Ascending aorta (tissue), 2 donors: ENCODE data around the gene APOA1. TPM values are rescaled to one million over a fixed set of nuclear protein-coding genes. Genes with fewer than 3 reads are reported as not detected.

Source experiments
- DNase-seq, 2 donors: peaks; one replicate each; pipeline ENCODE4 v3.0.0-alpha.2; 2019; ENCODE audit warnings: low spot score in 2 of 2
- H3K27ac ChIP-seq, 2 donors: fragments of 200-600 bp; sonication (generic); one replicate each; pipeline ENCODE4 v1.5.1; 2016 to 2017; ENCODE audit warnings: mild to moderate bottlenecking in 1 of 2
- H3K27me3 ChIP-seq: fragments of 200-600 bp; sonication (generic); one replicate; pipeline ENCODE4 v1.5.1; 2017
- H3K36me3 ChIP-seq, 2 donors: fragments of 200-600 bp; sonication (generic); one replicate each; pipeline ENCODE4 v1.5.1; 2016
- H3K4me1 ChIP-seq, 2 donors: fragments of 200-600 bp; sonication (generic); one replicate each; pipeline ENCODE4 v1.5.1; 2016 to 2017; ENCODE audit warnings: mild to moderate bottlenecking in 1 of 2
- H3K4me3 ChIP-seq, 2 donors: fragments of 200-600 bp; sonication (generic); one replicate each; pipeline ENCODE4 v1.5.1; 2016 to 2017; ENCODE audit warnings: mild to moderate bottlenecking in 1 of 2
- H3K9me3 ChIP-seq, 2 donors: fragments of 200-600 bp; sonication (generic); one replicate each; pipeline ENCODE4 v1.5.1; 2016
- CTCF ChIP-seq, 3 experiments: fragments of 200-600 bp in 2 of 3; fragments of 450-650 bp in 1 of 3; sonication (generic) in 2 of 3; IDR thresholded peaks; one replicate each; pipeline ENCODE4 v1.5.1; 2016 to 2019; ENCODE audit warnings: antibody characterized with exemption in 3 of 3, mild to moderate bottlenecking in 1 of 3, moderate library complexity in 1 of 3
- intact Hi-C: fragments of 100-400 bp; cut with DNase I; formaldehyde crosslinking; loops from one replicate; pipeline ENCODE4 v1.15.1; 2023
- total RNA-seq: library from RNA; depleted of rRNA; stranded (reverse); fragments of >200 nt; gene quantifications from one replicate; pipeline ENCODE4 v1.1.0, GENCODE V29; 2016

Gene APOA1
- total RNA-seq, 1 donor from 2014 or later = 80.3 TPM

GRCh38 chr11:116842909-116843308 is 5.5 kb upstream of the APOA1 start:
- no peak overlapping the region for H3K27ac ChIP-seq

GRCh38 chr11:116842117-116842516 is 4.7 kb upstream of the APOA1 start:
- TF ChIP-seq CTCF (IDR thresholded peaks at IDR 0.05) = no peak
- Histone ChIP-seq H3K36me3 (peaks cover 30 to 38% of the 10 kb centered on the region in 2 donors), H3K4me3 (no peak overlapping the region), H3K27ac (no peak overlapping the region), H3K27me3 (no peaks in the 10 kb centered on the region), H3K9me3 (no peaks in the 10 kb centered on the region), H3K4me1 (no peaks in the 10 kb centered on the region)
- intact Hi-C loops = no loop called here
- no peak for DNase-seq

More at GRCh38 chr11:116842909-116843308, 5.5 kb upstream of the APOA1 start:
- Histone ChIP-seq H3K4me3 (no peak overlapping the region), H3K9me3 (no peaks in the 10 kb centered on the region), H3K36me3 (peaks cover 37 to 46% of the 10 kb centered on the region in 2 donors), H3K4me1 (no peaks in the 10 kb centered on the region), H3K27me3 (no peaks in the 10 kb centered on the region)
- TF ChIP-seq CTCF (IDR thresholded peaks at IDR 0.05) = no peak
- DNase-seq = no peak
- intact Hi-C loops = no loop called here

GRCh38 chr11:116840746-116841296 is 3.4 kb upstream of the APOA1 start:
- no peak for TF ChIP-seq CTCF (IDR thresholded peaks at IDR 0.05)
- Histone ChIP-seq H3K4me3 (no peak overlapping the region), H3K4me1 (peaks cover under 1 to 4% of the 10 kb centered on the region in 2 donors), H3K27me3 (no peaks in the 10 kb centered on the region), H3K9me3 (no peaks in the 10 kb centered on the region), H3K27ac (no peak overlapping the region), H3K36me3 (peaks cover 17 to 25% of the 10 kb centered on the region in 2 donors)
- intact Hi-C loops = no loop called here
- no peak for DNase-seq

GRCh38 chr11:116840224-116840745 is 2.9 kb upstream of the APOA1 start:
- DNase-seq = no peak
- intact Hi-C loops = no loop called here
- no peaks in the 10 kb centered on the region for H3K27me3 ChIP-seq
- H3K4me3 ChIP-seq = no peak overlapping the region
- H3K27ac ChIP-seq = no peak overlapping the region
- no peak for TF ChIP-seq CTCF (IDR thresholded peaks at IDR 0.05)
- peaks cover 12 to 20% of the 10 kb centered on the region in 2 donors for H3K36me3 ChIP-seq
- H3K4me1 ChIP-seq = peaks cover 6 to 8% of the 10 kb centered on the region in 2 donors
- no peaks in the 10 kb centered on the region for H3K9me3 ChIP-seq

- no peak overlapping the region for H3K27ac ChIP-seq
- H3K4me1 ChIP-seq = peaks cover 11 to 12% of the 10 kb centered on the region in 2 donors
- no peak for DNase-seq
- H3K9me3 ChIP-seq = no peaks in the 10 kb centered on the region
- no peak for TF ChIP-seq CTCF (IDR thresholded peaks at IDR 0.05)
- H3K27me3 ChIP-seq = no peaks in the 10 kb centered on the region
- intact Hi-C loops = no loop called here
- H3K4me3 ChIP-seq = no peak overlapping the region
- H3K36me3 ChIP-seq = peaks cover under 1 to 8% of the 10 kb centered on the region in 2 donors
Measured at GRCh38 chr11:116838321-116839084, 1.1 kb upstream of the APOA1 start.
